GM19099 (cell line): ENCODE measurements around the gene B4GALNT1.

Experiments
- POLR2A ChIP-seq: IDR thresholded peaks from 3 replicates; pipeline ENCODE4 v1.6.1; 2011; ENCODE audit warnings: low read depth; ENCODE audit not compliant: insufficient read length; ENCODE audit errors: extremely low read depth

The B4GALNT1 gene

DNA sequence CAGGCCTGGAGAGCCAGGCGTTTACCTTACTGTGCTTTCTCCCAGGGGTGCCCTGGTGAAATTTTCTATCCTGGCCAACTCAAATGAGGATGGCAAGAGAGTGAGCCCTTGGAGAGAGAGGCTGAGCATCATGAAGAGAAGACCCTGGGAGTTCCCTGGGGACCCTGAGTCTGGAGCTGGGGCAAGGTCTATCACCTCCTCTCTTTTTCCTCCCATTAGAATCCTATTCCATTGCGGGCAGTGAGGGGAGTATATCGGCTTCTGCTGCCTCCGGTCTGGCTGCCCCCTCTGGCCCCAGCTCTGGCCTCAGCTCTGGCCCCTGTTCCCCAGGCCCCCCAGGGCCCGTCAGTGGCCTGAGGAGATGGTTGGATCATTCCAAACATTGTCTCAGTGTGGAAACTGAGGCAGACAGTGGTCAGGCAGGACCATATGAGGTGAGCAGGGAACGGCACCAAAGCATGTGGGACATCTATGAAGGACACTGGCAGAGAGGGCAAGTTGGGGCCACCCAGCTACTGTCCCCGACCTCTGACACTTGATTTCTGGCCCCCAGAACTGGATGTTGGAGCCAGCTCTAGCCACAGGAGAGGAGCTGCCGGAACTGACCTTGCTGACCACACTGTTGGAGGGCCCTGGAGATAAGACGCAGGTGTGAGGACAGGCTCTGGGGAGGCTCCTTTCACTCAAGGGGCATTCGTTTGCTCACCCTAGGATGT, 20.1 kb downstream of the B4GALNT1 start:
- no peak for TF ChIP-seq POLR2A

DNA sequence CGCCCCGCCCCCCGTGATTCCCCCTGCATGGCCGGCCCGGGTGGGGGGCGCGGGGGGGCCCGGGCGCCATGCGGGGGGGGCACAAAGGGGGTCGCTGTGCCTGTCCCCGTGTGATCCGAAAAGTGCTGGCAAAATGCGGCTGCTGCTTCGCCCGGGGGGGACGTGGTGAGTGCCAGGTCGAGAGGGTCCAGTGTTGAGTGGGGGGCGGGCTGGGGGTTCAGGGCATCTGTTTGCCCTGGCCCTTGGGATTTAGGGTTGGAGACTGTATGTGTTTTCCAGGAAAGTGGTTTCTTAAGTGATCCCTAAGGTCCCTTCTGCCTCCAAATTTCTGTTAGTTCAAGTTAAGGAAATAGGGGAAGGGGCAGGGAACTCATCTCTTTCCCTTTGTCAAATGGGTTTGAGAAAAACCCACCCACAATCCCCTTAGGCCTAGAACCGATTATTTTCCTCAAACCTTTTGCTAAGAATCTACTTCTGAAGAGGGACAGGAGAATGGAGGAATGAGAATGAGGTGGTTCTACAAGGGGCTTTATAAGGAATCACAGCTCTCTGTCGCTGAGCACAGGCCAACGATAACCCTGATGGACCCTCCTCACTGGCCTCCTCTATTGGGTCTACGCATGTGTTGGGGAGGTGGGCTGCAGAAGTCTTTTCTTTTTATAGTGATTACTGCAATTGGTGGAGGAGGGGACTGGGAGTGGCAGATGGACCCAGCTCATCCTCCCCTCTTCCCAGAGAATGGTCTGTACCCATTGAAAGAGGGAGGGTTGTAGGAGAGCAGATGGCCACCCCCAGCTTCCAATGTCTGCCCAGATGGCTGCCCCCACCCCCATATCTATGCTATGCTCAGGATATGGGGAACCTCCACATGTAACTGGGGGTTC, 20.9 kb downstream of the B4GALNT1 start:
- no peak for TF ChIP-seq POLR2A

DNA sequence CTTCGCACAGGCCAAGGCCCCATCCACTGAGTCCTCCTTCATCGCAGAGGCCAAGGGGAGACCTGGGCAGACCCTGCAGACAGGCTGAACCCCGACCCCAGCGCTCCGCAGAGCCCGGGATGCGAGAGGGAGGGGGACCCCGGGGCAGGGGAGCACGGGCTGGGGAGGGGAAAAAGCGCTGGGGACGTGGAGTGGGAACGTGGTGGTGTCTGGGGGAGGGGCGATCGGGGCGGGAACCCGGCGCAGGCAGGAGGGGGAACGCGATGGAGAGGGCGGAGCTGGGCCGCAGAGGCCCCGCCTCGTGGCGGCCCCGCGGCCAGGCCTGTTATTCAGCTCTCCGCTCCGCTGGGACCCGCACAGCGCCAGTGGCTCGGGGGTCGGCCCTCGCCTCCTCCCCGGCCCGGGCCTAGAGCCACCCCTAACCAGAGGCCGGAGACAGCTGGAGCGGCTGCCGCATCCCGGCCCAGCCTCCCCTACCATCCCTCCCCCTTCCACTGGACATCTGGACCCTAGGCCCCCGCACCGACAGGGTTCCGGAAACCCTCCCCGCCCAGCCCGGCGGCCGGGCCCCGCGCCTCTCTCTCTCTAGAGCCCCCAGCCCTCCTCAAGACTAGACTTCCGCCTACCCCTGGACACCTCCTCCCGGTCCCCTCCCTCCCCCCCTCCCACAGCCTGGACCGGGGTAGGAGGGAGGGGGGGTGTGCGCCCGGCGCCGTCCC, 21.7 kb downstream of the B4GALNT1 start, which contains the start of gene ARHGEF25:
Gene ARHGEF25 (plus strand): TSS at position 328 of the 719 bp plus-strand sequence. CDS start 460 bp downstream, outside the sequence.
- peak; percentile 71 for TF ChIP-seq POLR2A

DNA sequence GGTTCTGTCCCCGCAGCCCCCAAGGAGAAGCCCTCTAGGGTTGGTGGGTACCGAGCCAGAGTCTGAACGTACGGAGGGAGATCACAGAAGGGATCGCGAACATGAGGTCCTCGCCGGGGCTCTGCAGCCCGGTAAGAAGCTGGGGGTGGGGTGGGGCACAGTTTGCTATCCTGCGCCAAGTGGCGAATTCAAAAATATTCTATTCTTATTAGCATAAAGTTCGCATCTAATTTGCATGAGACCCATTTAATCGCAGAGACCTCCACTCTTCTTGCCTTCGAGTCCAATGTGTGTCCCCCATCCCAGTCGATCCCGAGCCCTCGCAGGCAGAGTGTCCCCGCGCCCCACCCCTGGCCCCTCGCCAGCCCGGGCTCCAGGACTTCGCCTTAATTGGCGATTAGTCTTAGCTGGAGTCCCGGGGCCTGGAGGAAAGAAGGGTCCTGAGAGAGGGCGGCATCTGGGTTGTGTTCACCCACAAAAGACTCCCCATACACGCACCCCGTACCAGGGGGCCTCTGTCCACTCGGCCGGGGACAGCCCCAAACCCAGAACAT, 22.4 kb downstream of the B4GALNT1 start:
- no peak for TF ChIP-seq POLR2A

DNA sequence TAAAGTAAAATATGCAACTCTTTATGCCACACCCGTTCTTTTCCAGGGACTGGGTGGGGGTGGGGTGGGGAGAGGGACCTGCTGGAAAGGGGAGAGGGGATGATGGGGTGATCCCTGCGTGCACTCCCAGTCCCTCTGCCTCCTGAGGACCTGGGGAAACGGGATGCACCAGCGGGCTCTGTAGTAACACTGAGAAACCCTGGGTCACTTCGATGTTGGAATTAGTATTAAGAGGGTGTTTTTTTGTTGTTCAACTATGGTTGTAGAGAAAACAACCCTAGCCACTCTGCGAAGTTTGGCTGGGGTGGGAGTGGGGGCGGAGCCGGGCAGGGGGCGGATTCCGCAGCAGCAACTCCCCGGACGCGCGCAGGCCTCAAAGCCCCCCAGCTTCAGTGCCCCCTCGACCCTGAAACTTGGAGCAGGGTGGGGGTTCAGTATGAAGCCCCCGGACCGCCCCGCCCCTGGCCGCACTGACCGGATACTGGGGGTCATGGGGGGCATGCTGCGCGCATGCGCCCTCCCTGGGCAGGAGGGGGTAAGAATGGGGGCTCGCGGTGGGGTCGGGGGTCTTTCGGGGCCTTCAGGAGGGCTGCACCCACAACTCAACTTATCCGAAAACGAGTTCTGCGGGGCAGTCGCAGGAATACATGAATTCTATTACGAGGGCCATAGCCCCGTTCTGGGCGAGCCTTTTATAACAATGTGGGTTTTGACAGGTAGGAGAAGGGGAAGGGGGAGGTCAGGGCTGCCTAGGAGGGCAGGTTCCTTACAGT, 23.0 kb downstream of the B4GALNT1 start:
- TF ChIP-seq POLR2A = no peak

DNA sequence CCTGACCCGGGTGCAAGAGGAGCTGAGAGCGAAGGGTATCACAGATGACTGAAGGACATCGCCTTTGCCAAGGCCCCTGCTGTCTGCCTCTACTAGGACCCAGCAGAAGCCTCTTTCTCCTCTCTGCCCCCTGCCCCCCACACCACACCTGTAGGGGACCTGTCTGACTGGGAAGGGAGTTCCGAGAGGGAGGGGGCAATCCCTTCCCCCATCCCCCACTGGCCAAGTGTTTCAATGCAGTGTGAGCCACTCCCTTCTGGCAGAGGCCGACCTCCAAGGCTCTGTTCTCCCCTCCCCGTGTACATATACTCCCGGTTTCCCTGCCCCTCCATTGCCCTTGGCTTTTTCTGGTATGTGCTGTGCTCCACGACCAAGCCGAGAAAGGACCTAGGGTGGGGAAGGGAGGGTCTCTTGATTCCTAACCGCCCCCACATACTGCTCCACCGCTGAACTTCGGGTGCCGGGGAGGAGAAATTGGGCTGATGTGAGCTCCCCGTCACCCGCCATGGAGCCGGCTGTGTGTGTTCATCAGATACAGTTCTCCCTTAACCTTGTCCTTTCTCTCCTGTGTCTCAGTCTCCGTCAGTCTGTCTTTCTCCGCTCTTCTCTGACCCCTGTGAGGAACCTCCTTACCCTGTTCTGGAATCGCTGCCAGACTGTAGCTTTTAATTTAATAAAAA, 23.8 kb downstream of the B4GALNT1 start:
- no peak for TF ChIP-seq POLR2A

DNA sequence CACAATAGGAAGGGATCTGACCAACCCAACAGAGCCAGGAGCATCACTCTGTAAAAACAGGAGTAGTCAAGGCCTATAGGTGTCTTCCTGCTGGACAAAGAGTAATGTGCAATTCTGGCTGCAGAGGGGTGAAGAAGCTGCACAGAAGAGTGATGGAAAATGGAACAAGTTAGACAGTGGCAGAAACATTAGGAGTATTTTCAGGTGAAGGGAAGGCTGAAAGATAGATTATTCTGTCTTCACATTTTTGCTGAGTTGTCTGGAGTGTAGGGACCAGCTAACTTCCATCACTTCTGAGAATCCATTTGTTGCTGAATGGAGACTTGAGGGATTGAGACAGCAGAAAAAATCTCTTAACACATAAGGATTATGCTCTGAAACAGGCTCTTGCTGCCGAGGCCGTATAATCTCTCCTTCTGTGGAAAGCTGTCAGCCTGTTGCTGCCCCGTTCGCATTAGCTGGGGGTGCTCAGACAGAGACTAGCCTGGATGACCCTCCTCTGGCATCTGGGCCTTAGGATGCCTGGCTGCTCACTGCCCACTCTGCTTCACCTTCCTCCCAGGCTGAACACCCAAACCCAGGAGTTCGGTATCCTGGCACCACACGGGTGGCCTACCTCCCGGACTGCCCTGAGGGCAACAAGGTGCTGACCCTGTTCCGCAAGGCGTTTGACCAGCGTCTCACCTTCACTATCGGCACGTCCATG, 24.9 kb downstream of the B4GALNT1 start:
- TF ChIP-seq POLR2A = no peak

DNA sequence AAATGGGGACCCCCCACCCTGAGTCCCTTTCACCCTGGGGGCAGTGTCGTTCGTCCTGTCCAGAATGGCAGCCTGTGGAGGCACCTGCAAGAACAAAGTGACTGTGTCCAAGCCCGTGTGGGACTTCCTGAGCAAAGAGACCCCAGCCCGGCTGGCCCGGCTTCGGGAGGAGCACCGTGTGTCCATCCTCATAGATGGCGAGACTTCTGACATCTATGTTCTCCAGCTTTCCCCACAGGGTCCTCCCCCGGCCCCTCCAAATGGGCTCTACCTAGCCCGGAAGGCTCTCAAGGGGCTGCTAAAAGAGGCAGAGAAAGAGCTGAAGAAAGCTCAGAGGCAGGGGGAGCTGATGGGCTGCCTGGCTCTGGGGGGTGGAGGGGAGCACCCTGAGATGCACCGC, 26.2 kb downstream of the B4GALNT1 start:
- TF ChIP-seq POLR2A = no peak

DNA sequence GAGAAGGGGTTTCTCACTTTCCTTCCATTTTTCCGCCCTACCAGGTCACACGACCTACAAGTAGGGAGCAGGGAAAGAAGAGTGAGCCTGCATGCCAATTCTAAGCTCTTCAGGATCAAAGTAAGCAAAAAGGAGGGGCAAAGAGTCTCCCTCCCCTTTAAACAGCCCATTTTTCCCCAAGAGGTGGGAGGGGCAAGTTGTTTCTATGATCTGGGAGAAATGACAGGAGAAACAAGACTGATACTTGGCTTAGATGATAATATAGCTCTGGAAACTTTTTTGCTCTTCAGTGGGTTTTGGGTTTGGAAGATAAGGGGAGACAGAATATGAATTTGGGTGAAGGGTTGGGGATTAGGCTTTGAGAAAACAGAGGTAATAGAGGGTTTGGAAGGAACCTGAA, 26.6 kb downstream of the B4GALNT1 start:
- TF ChIP-seq POLR2A = no peak

DNA sequence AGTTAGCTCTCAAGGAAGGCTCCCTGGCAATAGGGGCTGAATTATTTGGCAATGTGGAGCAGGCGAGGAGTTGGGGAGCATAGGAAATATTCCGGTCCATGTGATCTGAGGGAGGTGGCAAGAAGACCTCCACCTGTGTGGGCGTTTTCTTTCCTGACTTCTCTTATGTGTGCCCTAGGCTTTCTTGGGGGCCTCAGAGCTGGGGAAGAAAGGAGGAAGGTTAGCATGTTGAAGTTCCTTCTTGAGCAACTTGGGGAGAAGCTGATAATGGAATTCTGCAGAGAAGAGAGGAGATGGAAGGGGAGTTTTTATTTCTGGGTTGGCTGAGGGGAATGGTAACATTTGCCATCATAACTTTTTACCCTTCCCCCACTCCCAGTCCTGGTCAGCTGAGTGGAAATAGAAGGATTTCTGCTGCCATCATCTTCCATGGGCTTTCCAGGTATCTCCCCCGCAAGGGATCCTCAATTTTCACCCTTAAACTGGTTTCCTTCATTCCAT, 27.1 kb downstream of the B4GALNT1 start:
- no peak for TF ChIP-seq POLR2A

DNA sequence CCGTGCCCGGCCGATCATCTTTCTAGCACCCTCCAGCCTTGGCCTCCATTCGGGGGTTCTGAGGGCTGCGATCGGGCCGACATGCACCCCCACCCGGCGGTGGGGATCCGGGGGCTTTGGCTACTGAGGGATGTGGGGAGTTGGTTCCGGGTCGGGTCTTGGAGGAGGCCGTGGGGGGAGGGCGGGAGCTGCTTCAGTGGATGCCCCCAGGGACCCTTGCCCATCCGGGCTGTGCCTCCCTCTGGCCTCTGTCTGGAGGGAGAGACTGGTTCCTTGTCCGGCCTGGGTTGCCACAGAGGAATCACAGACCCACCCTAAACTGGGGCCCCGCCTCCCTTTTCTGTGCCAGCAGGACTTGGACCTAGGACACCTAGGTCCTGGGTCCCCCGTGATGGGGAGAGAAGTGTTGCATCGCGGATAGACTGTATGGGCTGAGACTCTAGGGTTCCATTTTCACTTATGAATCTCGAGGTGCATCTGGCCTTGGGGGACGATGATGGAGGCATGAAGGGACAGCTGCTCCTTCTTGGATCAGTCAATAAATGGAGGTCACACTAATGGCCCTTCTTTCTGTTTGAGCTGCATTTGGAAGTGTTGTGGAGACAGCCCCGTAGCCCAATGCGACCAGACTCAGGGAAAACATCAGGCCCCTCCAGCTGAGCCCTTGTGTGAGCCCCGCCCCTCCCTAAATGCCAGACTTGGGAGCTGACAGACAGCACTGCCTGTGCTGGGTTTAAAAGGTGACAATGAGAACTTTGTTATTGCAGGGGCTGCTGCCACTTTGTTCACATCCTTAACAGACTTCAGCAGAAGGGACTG, 27.8 kb downstream of the B4GALNT1 start:
- no peak for TF ChIP-seq POLR2A

DNA sequence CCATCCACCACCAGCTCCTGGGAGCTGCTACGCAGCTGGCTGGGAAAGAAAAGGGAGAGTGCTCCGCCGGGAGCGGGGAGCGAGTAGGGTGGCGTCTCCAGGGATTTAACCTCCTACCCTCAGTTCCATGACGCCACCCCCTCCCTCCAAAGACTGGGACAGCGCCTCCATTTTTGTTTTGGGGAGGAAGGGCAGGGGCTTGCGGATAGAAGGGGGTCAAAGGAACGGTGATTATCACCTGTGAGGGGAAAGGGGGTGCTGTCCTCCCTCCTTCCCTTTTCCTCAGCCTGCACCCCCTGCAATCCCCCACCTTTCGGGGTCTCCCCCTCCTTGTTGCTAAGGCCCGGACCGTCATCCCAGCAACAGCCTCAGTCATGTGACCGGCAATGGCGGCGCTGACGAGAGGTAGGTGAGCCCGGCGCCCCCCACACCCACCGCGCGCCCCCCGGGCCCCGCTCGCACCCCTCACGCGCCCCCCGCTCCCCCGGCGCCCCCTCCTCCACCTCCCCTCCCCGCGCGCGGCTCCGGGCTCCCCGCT, 28.5 kb downstream of the B4GALNT1 start, which contains the start of gene DTX3:
Gene DTX3 (plus strand): TSS at position 371 of the 538 bp plus-strand sequence. CDS start 1,694 bp downstream, outside the sequence.
- peak; percentile 43 for TF ChIP-seq POLR2A
